H9 (cell line): ENCODE results near the gene EEF2K. TPM values are rescaled to one million over a fixed set of nuclear protein-coding genes. Genes with fewer than 3 reads are reported as not detected.

Experiments used
- DNase-seq: peaks from one replicate; pipeline ENCODE4 v3.0.0-alpha.2; 2017
- H2AFZ ChIP-seq: one replicate; pipeline ENCODE4 v1.6.1; 2013; ENCODE audit warnings: mild to moderate bottlenecking, low read length, control low read depth, moderate library complexity
- H2AK5ac ChIP-seq: 2 replicates; pipeline ENCODE4 v1.6.1; 2013; ENCODE audit warnings: low read length, control low read depth, mixed read lengths; ENCODE audit not compliant: insufficient read length
- H2BK120ac ChIP-seq: one replicate; pipeline ENCODE4 v1.6.1; 2013; ENCODE audit warnings: low read depth, mild to moderate bottlenecking, low read length, control low read depth, inconsistent platforms; ENCODE audit not compliant: poor library complexity, severe bottlenecking
- H2BK12ac ChIP-seq: 2 replicates; pipeline ENCODE4 v1.6.1; 2013; ENCODE audit warnings: low read length, control low read depth, mixed read lengths, low read depth; ENCODE audit not compliant: insufficient read length
- H2BK15ac ChIP-seq: 2 replicates; pipeline ENCODE4 v1.6.1; 2013; ENCODE audit warnings: low read depth, low read length, control low read depth
- H2BK20ac ChIP-seq: one replicate; pipeline ENCODE4 v1.6.1; 2013; ENCODE audit warnings: low read depth, mild to moderate bottlenecking, low read length, control low read depth, inconsistent platforms; ENCODE audit not compliant: poor library complexity, severe bottlenecking
- H2BK5ac ChIP-seq: 2 replicates; pipeline ENCODE4 v1.6.1; 2013; ENCODE audit warnings: low read length, control low read depth, mixed read lengths; ENCODE audit not compliant: insufficient read length
- H3K14ac ChIP-seq: 2 replicates; pipeline ENCODE4 v1.6.1; 2013; ENCODE audit warnings: low read length, control low read depth; ENCODE audit not compliant: insufficient read depth
- H3K18ac ChIP-seq: 2 replicates; pipeline ENCODE4 v1.6.1; 2013; ENCODE audit warnings: low read depth, mild to moderate bottlenecking, mixed read lengths, low read length, control low read depth; ENCODE audit not compliant: insufficient read length
- H3K23ac ChIP-seq: 2 replicates; pipeline ENCODE4 v1.6.1; 2013; ENCODE audit warnings: low read length, control low read depth, mixed read lengths, low read depth; ENCODE audit not compliant: insufficient read length
- H3K23me2 ChIP-seq: 2 replicates; pipeline ENCODE4 v1.6.1; 2013; ENCODE audit warnings: low read depth, mild to moderate bottlenecking, mixed read lengths, low read length, control low read depth; ENCODE audit not compliant: insufficient read length, poor library complexity, severe bottlenecking
- H3K27ac ChIP-seq: 2 replicates; pipeline ENCODE4 v1.5.1; 2013; ENCODE audit warnings: low read length, control low read depth, mixed read lengths, low read depth; ENCODE audit not compliant: insufficient read length
- H3K27me3 ChIP-seq: 2 replicates; pipeline ENCODE4 v1.6.1; 2013; ENCODE audit warnings: low read length, control low read depth, inconsistent platforms; ENCODE audit not compliant: insufficient read depth
- H3K4ac ChIP-seq: 2 replicates; pipeline ENCODE4 v1.6.1; 2013; ENCODE audit warnings: low read depth, mild to moderate bottlenecking, control low read depth, inconsistent platforms, low read length, moderate library complexity
- H3K4me1 ChIP-seq: 2 replicates; pipeline ENCODE4 v1.6.1; 2013; ENCODE audit warnings: low read length, control low read depth, inconsistent platforms; ENCODE audit not compliant: insufficient read depth
- H3K4me2 ChIP-seq: 2 replicates; pipeline ENCODE4 v1.6.1; 2013; ENCODE audit warnings: low read length, control low read depth, mixed read lengths; ENCODE audit not compliant: insufficient read length, insufficient read depth
- H3K56ac ChIP-seq: 2 replicates; pipeline ENCODE4 v1.6.1; 2013; ENCODE audit warnings: low read depth, mild to moderate bottlenecking, mixed read lengths, low read length, control low read depth; ENCODE audit not compliant: insufficient read length
- H3K79me1 ChIP-seq: 2 replicates; pipeline ENCODE4 v1.6.1; 2013; ENCODE audit warnings: low read depth, mild to moderate bottlenecking, moderate library complexity, low read length, control low read depth, inconsistent platforms; ENCODE audit not compliant: insufficient read depth, poor library complexity, severe bottlenecking
- H3K79me2 ChIP-seq: 2 replicates; pipeline ENCODE4 v1.6.1; 2013; ENCODE audit warnings: low read length, control low read depth, inconsistent platforms; ENCODE audit not compliant: insufficient read depth
- H3K9ac ChIP-seq: 2 replicates; pipeline ENCODE4 v1.6.1; 2013; ENCODE audit warnings: low read length, control low read depth, mixed read lengths; ENCODE audit not compliant: insufficient read length; ENCODE audit errors: extremely low read depth
- H3K9me3 ChIP-seq: one replicate; pipeline ENCODE4 v1.6.1; 2013; ENCODE audit warnings: low read depth, low read length, inconsistent platforms; ENCODE audit not compliant: control insufficient read depth
- H3T11ph ChIP-seq: one replicate; pipeline ENCODE4 v1.6.1; 2013; ENCODE audit warnings: mild to moderate bottlenecking, low read length, control low read depth, inconsistent platforms
- H4K20me1 ChIP-seq: one replicate; pipeline ENCODE4 v1.6.1; 2013; ENCODE audit not compliant: control insufficient read depth, insufficient read length, insufficient read depth
- H4K5ac ChIP-seq: 2 replicates; pipeline ENCODE4 v1.6.1; 2013; ENCODE audit warnings: low read depth, mild to moderate bottlenecking, mixed read lengths, low read length, control low read depth; ENCODE audit not compliant: insufficient read length
- H4K8ac ChIP-seq: replicated peaks from 2 replicates; pipeline ENCODE4 v1.6.1; 2013; ENCODE audit warnings: low read length, control low read depth, mixed read lengths, low read depth; ENCODE audit not compliant: insufficient read length
- H4K91ac ChIP-seq: 2 replicates; pipeline ENCODE4 v1.6.1; 2013; ENCODE audit warnings: low read depth, mild to moderate bottlenecking, moderate library complexity, mixed read lengths, low read length, control low read depth; ENCODE audit not compliant: insufficient read length
- H3K27ac Mint-ChIP-seq, 3 experiments: 2 replicates in 2 of 3; 3 replicates in 1 of 3; pipeline ENCODE4 v1.8.0; 2020 to 2021; ENCODE audit warnings: mixed read lengths in 3 of 3, mild to moderate bottlenecking in 1 of 3, moderate library complexity in 1 of 3
- H3K27me3 Mint-ChIP-seq: 2 replicates; pipeline ENCODE4 v1.8.0; 2021; ENCODE audit warnings: low read depth, mild to moderate bottlenecking, moderate library complexity, mixed read lengths
- H3K36me3 Mint-ChIP-seq, 3 experiments: 2 replicates in 2 of 3; 3 replicates in 1 of 3; pipeline ENCODE4 v1.8.0; 2020 to 2021; ENCODE audit warnings: low read depth in 3 of 3, mixed read lengths in 3 of 3; ENCODE audit not compliant: insufficient read depth in 1 of 3
- H3K4me1 Mint-ChIP-seq, 2 experiments: 2 replicates each; pipeline ENCODE4 v1.8.0; 2020; ENCODE audit warnings: mixed read lengths in 2 of 2
- H3K4me3 Mint-ChIP-seq, 2 experiments: 2 replicates in 1 of 2; 3 replicates in 1 of 2; pipeline ENCODE4 v1.8.0; 2020 to 2021; ENCODE audit warnings: mild to moderate bottlenecking in 2 of 2, mixed read lengths in 2 of 2, moderate library complexity in 1 of 2
- H3K9me3 Mint-ChIP-seq, 2 experiments: 2 replicates in 1 of 2; 3 replicates in 1 of 2; pipeline ENCODE4 v1.8.0; 2020; ENCODE audit warnings: mild to moderate bottlenecking in 2 of 2, mixed read lengths in 2 of 2, moderate library complexity in 1 of 2
- CTCF ChIP-seq: fragments of 200-600 bp; sonication (generic); conservative IDR thresholded peaks from 3 replicates; pipeline ENCODE4 v1.8.0; 2021; ENCODE audit warnings: antibody characterized with exemption, mild to moderate bottlenecking
- WGBS: extraction: QIAGEN DNeasy Blood & Tissue Kit; methylation state at CpG from one replicate; pipeline ENCODE4 v1.1.7; 2013; ENCODE audit warnings: missing lambda C conversion rate, low lambda C conversion rate, mixed read lengths; ENCODE audit not compliant: insufficient read length; ENCODE audit errors: extremely low coverage; 5-methylcytosine and 5-hydroxymethylcytosine counted together
- total RNA-seq: library from RNA; stranded (reverse); gene quantifications from 2 replicates; pipeline ENCODE4 v1.2.1, GENCODE V29; 2021

EEF2K gene
- total RNA-seq, 1 experiment from 2014 or later = 20.7 TPM

DNA sequence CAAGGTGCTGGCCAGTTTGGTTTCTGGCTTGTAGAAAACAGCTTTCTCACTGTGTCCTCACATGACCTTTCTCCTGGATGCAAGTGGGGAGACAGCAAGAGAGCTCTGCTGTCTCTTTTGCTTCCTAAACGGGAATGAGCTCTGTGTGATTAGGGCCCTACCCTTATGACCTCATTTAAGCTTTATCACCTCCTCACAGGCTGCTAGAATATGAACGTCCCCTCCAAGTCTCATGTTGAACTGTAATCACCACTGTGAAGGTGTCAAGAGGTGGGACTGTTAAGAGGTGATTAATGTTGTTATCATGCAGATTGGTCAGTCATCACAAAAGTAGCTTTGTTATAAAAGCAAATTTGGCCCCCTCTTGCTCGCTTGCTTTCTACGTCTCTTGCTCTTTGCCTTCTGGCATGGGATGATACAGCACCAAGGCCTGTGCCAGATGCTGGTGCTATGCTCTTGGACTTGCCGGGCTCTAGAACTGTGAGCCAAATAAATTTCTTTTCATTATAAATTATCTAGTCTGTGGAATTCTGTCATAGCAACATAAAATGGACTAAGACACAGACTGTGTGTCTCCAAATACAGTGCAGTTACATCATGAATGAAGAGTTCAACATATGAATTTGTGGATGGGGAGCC, 76.3 kb downstream of the EEF2K start:
- H3K4me3 Mint-ChIP-seq = no peak overlapping the region
- no peak for TF ChIP-seq CTCF
- no peak for DNase-seq
- peaks cover 3% of the 10 kb centered on the region for H4K20me1 ChIP-seq
- no peaks in the 10 kb centered on the region for H3K23me2 ChIP-seq
- no peak overlapping the region for H2BK15ac ChIP-seq
- H4K91ac ChIP-seq = no peak overlapping the region
- H3K9ac ChIP-seq = no peak overlapping the region
- no peak overlapping the region for H2AFZ ChIP-seq
- no peak overlapping the region for H2BK5ac ChIP-seq
- H2BK120ac ChIP-seq = no peak overlapping the region
- H2BK12ac ChIP-seq = no peak overlapping the region
- no peaks in the 10 kb centered on the region for H3K27me3 Mint-ChIP-seq
- WGBS = no CpG with 5 or more reads among the region's 5 CpGs
- no peaks in the 10 kb centered on the region for H3K9me3 ChIP-seq
- H3K27ac Mint-ChIP-seq = no peak overlapping the region
- no peaks in the 10 kb centered on the region for H3K4me1 ChIP-seq
- no peak overlapping the region for H4K5ac ChIP-seq
- H3K14ac ChIP-seq = no peak overlapping the region
- H3K4ac ChIP-seq = no peak overlapping the region
- H3K56ac ChIP-seq = no peak overlapping the region
- H3K36me3 Mint-ChIP-seq = peaks cover 33 to 46% (median 40%) of the 10 kb centered on the region in 3 experiments
- H2BK20ac ChIP-seq = no peak overlapping the region
- H3K79me1 ChIP-seq = no peaks in the 10 kb centered on the region
- no peak overlapping the region for H2AK5ac ChIP-seq
- no peaks in the 10 kb centered on the region; the same call in 1 of the 2 replicates for H3K79me2 ChIP-seq
- H3T11ph ChIP-seq = no peak overlapping the region
- H3K27me3 ChIP-seq = no peaks in the 10 kb centered on the region
- H3K4me2 ChIP-seq = no peak overlapping the region
- H4K8ac ChIP-seq = no peak overlapping the region
- no peak overlapping the region for H3K27ac ChIP-seq
- H3K9me3 Mint-ChIP-seq = peaks cover 3 to 6% of the 10 kb centered on the region in 2 experiments; a peak in 2 of 5 replicates
- no peak overlapping the region for H3K23ac ChIP-seq
- no peak overlapping the region for H3K18ac ChIP-seq
- peaks cover 19 to 21% of the 10 kb centered on the region in 2 experiments for H3K4me1 Mint-ChIP-seq
